HEK293 (cell line): ENCODE measurements around the gene RBMS1.

ENCODE experiments used
- CTCF ChIA-PET: fragments of 350-600 bp; formaldehyde crosslinking; extraction: SDS; loops from one replicate; lab custom pipeline; 2021; ENCODE audit warnings: antibody characterized with exemption; lab: Yijun Ruan, JAX
- POLR2A ChIA-PET: fragments of 300-600 bp; formaldehyde crosslinking; extraction: SDS; loops from one replicate; lab custom pipeline; 2020; ENCODE audit warnings: antibody characterized with exemption, inconsistent platforms; lab: Yijun Ruan, JAX
- H3K27ac ChIP-seq: fragments of 200-500 bp; sonication (Bioruptor generic); 2 replicates; pipeline ENCODE4 v1.5.1; 2014; ENCODE audit warnings: low read depth, low read length, control low read depth, inconsistent platforms; ENCODE audit errors: extremely low read depth
- H3K36me3 ChIP-seq, 2 experiments: fragments of 200-500 bp in 1 of 2; sonication (Bioruptor generic) in 1 of 2; 1 replicate in 1 of 2; 2 replicates in 1 of 2; pipeline ENCODE4 v1.5.1; 2014 to 2017; ENCODE audit warnings: inconsistent platforms in 2 of 2, low read length in 2 of 2; ENCODE audit not compliant: control insufficient read depth in 2 of 2, insufficient read depth in 1 of 2
- H3K4me1 ChIP-seq: fragments of 200-500 bp; sonication (Bioruptor generic); 2 replicates; pipeline ENCODE4 v1.5.1; 2014; ENCODE audit warnings: mild to moderate bottlenecking, low read length, inconsistent platforms; ENCODE audit not compliant: control insufficient read depth, insufficient read depth
- H3K4me3 ChIP-seq: 2 replicates; pipeline ENCODE4 v1.5.1; 2011; ENCODE audit warnings: low read depth, mild to moderate bottlenecking, control low read depth, low read length, moderate library complexity
- H3K9me3 ChIP-seq: fragments of 200-500 bp; sonication (Bioruptor generic); 2 replicates; pipeline ENCODE4 v1.5.1; 2014; ENCODE audit warnings: low read depth, low read length, inconsistent platforms; ENCODE audit not compliant: control insufficient read depth, insufficient read depth
- ATF2 ChIP-seq: fragments of 450-650 bp; formaldehyde crosslinking; IDR thresholded peaks from 2 replicates; pipeline ENCODE4 v1.5.1; 2016; ENCODE audit warnings: missing biosample characterization, missing genetic modification characterization, low read depth
- HOXD13 ChIP-seq: sonication (generic); formaldehyde crosslinking; IDR thresholded peaks from 2 replicates; pipeline ENCODE4 v1.8.0; 2022; ENCODE audit warnings: missing genetic modification reagents, borderline replicate concordance
- KLF1 ChIP-seq: fragments of 450-650 bp; formaldehyde crosslinking; IDR thresholded peaks from 2 replicates; pipeline ENCODE4 v1.5.1; 2016; ENCODE audit warnings: missing biosample characterization, missing genetic modification characterization
- KLF17 ChIP-seq: fragments of 450-650 bp; formaldehyde crosslinking; IDR thresholded peaks from 2 replicates; pipeline ENCODE4 v1.5.1; 2016; ENCODE audit warnings: missing biosample characterization, missing genetic modification characterization
- MEIS1 ChIP-seq: sonication (generic); formaldehyde crosslinking; IDR thresholded peaks from 2 replicates; pipeline ENCODE4 v1.8.1; 2022; ENCODE audit warnings: missing genetic modification reagents, mild to moderate bottlenecking, borderline replicate concordance
- OVOL3 ChIP-seq: fragments of 450-650 bp; formaldehyde crosslinking; IDR thresholded peaks from 2 replicates; pipeline ENCODE4 v1.5.1; 2016; ENCODE audit warnings: missing biosample characterization, missing genetic modification characterization
- PRDM10 ChIP-seq: fragments of 450-650 bp; formaldehyde crosslinking; IDR thresholded peaks from 2 replicates; pipeline ENCODE4 v1.5.1; 2016; ENCODE audit warnings: missing biosample characterization, missing genetic modification characterization
- ZBTB10 ChIP-seq: fragments of 450-650 bp; formaldehyde crosslinking; IDR thresholded peaks from 2 replicates; pipeline ENCODE4 v1.5.1; 2016; ENCODE audit warnings: missing biosample characterization, missing genetic modification characterization
- ZNF221 ChIP-seq: fragments of 450-650 bp; formaldehyde crosslinking; IDR thresholded peaks from 2 replicates; pipeline ENCODE4 v1.5.1; 2017; ENCODE audit warnings: missing biosample characterization, missing genetic modification characterization, borderline replicate concordance
- ZNF248 ChIP-seq: fragments of 450-650 bp; formaldehyde crosslinking; IDR thresholded peaks from 2 replicates; pipeline ENCODE4 v1.5.1; 2017; ENCODE audit warnings: missing biosample characterization, missing genetic modification characterization
- ZNF280D ChIP-seq: fragments of 450-650 bp; formaldehyde crosslinking; IDR thresholded peaks from 2 replicates; pipeline ENCODE4 v1.5.1; 2016; ENCODE audit warnings: missing biosample characterization, missing genetic modification characterization
- ZNF302 ChIP-seq: fragments of 450-650 bp; formaldehyde crosslinking; IDR thresholded peaks from 2 replicates; pipeline ENCODE4 v1.5.1; 2016; ENCODE audit warnings: missing biosample characterization, missing genetic modification characterization, low read depth
- ZNF37A ChIP-seq: fragments of 450-650 bp; IDR thresholded peaks from 2 replicates; pipeline ENCODE4 v1.5.1; 2018; ENCODE audit warnings: missing biosample characterization, missing genetic modification characterization
- ZNF416 ChIP-seq: fragments of 450-650 bp; formaldehyde crosslinking; IDR thresholded peaks from 2 replicates; pipeline ENCODE4 v1.5.1; 2016; ENCODE audit warnings: missing biosample characterization, missing genetic modification characterization
- ZNF513 ChIP-seq: fragments of 450-650 bp; IDR thresholded peaks from 2 replicates; pipeline ENCODE4 v1.5.1; 2018; ENCODE audit warnings: missing biosample characterization, missing genetic modification characterization
- ZNF792 ChIP-seq: fragments of 450-650 bp; formaldehyde crosslinking; IDR thresholded peaks from 2 replicates; pipeline ENCODE4 v1.5.1; 2016; ENCODE audit warnings: missing biosample characterization, missing genetic modification characterization
- ZSCAN30 ChIP-seq: fragments of 450-650 bp; IDR thresholded peaks from 2 replicates; pipeline ENCODE4 v1.5.1; 2018; ENCODE audit warnings: missing biosample characterization, mild to moderate bottlenecking, missing genetic modification characterization, moderate library complexity
- ZXDB ChIP-seq: fragments of 450-650 bp; formaldehyde crosslinking; IDR thresholded peaks from 2 replicates; pipeline ENCODE4 v1.5.1; 2016; ENCODE audit warnings: missing biosample characterization, missing genetic modification characterization

RBMS1 gene

GRCh38 chr2:160277151-160277550 is 216.5 kb downstream of the RBMS1 start:
- no peaks in the 10 kb centered on the region for H3K4me1 ChIP-seq
- ChIA-PET CTCF (interaction anchor here (1.3 kb wide), 1 partner anchor 727 kb away, joined by 4 read pairs; no protein-coding TSS in a partner anchor), POLR2A (no interaction called here)
- H3K27ac ChIP-seq: no peak overlapping the region
- no peak for TF ChIP-seq MEIS1 (CRISPR knock-in tag)
- no peak for TF ChIP-seq OVOL3 (tag by site-specific recombination)
- no peak for TF ChIP-seq ZNF37A (tag by site-specific recombination)
- no peak for TF ChIP-seq ZXDB
- no peak for TF ChIP-seq PRDM10 (tag by site-specific recombination)
- no peak for TF ChIP-seq KLF17 (tag by site-specific recombination)
- TF ChIP-seq ZNF221 (tag by site-specific recombination): no peak
- TF ChIP-seq ZNF302 (tag by site-specific recombination): no peak
- TF ChIP-seq HOXD13 (CRISPR knock-in tag): no peak
- TF ChIP-seq ATF2 (tag by site-specific recombination): no peak
- H3K9me3 ChIP-seq: no peaks in the 10 kb centered on the region
- H3K36me3 ChIP-seq: peaks cover 7 to 48% of the 10 kb centered on the region in 2 experiments; a peak in 2 of 3 replicates
- no peak overlapping the region for H3K4me3 ChIP-seq

- no peak overlapping the region for H3K4me3 ChIP-seq
- H3K4me1 ChIP-seq: no peaks in the 10 kb centered on the region
- no peak overlapping the region for H3K27ac ChIP-seq
- TF ChIP-seq ZNF248 (no peak), KLF1 (no peak), ZNF792 (no peak), ZNF416 (tag by site-specific recombination) (no peak), ZNF280D (tag by site-specific recombination) (no peak), ZBTB10 (tag by site-specific recombination) (no peak), ZNF513 (no peak), ZSCAN30 (tag by site-specific recombination) (no peak)
- TF ChIP-seq, all 188 proteins: peak for 0
- no peaks in the 10 kb centered on the region for H3K9me3 ChIP-seq
- ChIA-PET POLR2A (no interaction called here), CTCF (no interaction called here)
- H3K36me3 ChIP-seq: peaks cover 7 to 45% of the 10 kb centered on the region in 2 experiments; a peak in 2 of 3 replicates
These were observed 218.0 kb downstream of the RBMS1 start for GRCh38 chr2:160275656-160276055.
